Activated CD4-positive, alpha-beta T cell treated with anti-CD3 and anti-CD28 coated beads, Interleukin-2, amount 50 U/mL, for 24 hours (primary cell): ENCODE data around the gene CHTF8.

ENCODE experiments used
- DNase-seq, 2 donors: peaks; one replicate each; pipeline ENCODE4 v3.0.0-alpha.2; 2020; ENCODE audit warnings: low read depth in 1 of 2, low spot score in 1 of 2

The CHTF8 gene

DNA sequence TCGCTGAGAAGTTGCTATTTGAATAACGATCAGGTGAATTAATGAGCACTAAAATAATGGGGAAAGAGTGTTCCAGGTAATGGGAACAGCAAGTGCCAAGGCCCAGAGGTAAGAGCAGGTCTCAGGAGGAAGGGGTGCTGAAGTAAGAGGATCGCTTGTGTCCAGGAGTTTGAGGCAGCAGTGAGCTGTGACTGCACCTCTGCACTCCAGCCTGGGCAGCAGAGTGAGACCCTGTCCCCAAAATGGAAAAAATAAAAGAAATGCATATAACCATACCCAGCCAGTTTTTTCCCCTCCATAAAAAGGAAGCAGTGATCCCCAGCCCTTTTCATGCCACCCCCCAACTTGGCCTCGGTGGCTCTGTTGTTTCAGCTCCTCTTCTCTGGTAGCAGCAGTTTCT, 43.7 kb downstream of the CHTF8 start:
- no peak for DNase-seq

DNA sequence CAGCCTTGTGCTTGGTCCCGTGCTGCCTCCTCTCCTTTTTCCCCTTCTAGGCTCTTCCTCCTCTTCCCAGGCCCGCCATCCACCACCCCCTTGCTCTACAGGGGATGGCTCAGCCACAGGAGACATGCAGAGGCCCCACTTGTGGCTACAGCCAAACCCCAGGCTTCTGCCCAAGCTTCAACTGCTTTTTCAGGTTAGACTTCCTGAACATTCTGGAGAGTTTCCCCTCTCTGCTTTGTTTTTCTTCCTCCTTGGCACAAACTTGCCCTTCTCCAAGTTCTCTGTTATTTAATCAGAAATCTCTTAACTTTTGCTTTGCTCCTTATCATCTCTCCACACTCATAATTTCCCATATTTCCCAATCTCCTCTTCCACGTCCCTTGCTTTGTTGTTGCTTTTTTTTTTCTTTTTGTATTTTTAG, 45.2 kb downstream of the CHTF8 start:
- DNase-seq: no peak

DNA sequence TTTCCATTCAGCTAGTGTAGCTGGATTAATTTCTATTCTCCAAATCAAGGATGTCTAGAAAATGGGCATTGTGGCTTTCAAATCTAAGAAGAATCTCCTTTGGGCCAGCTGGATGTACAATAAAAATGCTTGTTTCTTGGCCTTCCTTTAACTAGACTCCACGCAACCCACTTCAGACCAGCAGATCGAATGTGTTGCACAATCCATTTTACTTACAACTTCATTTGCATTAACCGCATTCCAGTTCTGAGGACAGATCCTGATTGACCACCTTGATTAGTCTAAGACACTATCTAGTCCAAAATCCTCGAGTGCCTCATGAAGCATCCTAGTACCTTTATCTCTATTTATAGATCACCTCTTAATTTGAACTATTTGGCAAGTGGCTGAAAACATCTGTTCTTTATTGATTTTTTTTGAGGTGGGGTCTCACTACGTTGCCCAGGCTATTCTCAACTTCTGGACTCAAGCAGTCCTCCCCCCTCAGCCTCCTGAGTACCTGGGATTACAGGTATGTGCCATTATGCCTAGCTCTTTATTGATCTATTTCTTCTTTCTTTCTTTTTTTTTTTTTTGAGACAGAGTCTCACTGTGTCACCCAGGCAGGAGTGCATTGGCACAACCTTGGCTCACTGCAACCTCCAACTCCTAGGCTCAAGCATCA, 47.2 kb downstream of the CHTF8 start:
- DNase-seq: no peak

DNA sequence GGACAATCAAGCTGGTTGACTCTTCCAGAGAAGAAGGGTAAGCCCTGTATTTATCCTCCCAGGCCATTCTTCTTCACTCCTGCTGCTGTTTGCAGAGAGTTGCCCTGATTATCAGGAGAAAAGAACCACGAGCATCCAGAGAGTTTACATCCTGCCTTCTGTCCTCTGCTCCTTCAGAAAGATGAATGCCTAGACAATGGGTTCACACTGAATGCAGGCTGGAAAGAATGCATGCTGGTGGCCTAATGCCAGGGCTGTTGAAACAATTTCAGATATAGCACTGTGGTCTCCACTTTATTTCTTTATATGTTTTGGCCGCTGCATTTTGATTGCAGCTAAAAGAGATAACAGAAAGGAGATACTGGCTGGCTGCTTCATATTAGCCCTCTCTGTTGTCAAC, 48.1 kb downstream of the CHTF8 start:
- DNase-seq: no peak

DNA sequence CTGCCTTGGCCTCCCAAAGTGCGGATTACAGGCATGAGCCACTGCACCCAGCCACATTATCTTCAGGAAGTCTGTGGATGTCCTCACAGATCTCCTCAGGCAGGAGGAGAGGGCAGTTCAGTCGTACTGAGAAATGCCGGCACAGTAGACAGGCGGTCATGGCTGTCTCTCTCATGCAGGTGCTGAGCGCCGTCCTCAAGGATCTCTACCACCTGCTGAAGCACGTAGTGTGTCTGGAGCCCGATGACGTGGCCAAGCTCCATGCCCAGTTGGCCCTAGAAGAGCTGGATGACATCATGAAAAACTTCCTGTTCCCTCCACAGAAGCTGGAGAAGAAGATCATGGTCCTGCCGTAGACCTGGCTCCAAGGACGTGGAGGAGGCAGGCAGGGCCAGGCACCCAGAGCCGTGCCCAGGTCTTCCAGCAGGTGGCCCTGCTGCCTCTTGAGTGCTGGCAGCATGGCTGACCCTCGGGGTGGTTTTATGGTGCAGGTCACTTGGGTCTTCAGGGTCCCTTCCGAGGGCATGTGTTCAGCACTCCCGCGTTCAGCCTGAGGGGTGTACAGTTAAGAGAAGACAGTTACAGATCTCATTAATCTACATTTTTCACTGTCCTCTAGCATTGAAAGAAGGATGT, 49.0 kb downstream of the CHTF8 start:
- no peak for DNase-seq

DNA sequence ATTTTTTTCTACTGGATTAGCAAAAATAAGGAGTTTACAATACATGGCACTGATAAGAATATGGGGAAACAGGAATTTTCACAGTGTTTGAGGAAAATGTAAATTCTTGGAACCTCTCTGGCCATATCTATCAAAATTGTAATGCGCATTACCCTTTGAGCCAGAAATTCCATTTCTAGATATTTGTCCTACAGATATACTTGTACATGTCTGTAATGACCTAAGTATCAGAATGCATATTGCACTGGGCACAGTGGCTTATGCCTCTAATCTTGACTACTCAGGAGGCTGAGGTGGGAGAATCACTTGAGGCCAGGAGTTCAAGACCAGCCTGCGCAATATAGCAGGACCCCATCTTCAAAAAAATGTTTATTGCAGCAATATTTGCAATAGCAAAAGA, 52.7 kb downstream of the CHTF8 start:
- DNase-seq: no peak

DNA sequence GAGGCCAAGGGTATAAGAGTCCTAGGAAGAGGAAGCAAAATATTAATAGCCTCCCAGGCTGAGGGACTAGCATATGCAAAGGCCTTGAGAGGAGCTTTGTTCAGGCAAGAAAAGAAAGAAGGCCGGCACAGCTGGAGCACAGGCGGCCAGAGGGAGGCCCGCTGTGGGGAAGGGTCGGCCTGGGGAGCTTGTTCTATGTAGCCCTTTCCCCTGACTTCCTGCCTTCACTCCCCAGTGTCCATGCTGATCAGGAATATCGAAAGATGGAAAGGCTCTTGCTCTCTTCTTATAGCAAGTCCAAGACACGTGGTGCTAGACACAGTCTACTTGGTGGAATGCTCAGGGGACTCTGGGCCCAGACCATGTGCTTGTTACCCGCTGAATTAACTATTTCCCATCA, 54.3 kb downstream of the CHTF8 start:
- DNase-seq: no peak

DNA sequence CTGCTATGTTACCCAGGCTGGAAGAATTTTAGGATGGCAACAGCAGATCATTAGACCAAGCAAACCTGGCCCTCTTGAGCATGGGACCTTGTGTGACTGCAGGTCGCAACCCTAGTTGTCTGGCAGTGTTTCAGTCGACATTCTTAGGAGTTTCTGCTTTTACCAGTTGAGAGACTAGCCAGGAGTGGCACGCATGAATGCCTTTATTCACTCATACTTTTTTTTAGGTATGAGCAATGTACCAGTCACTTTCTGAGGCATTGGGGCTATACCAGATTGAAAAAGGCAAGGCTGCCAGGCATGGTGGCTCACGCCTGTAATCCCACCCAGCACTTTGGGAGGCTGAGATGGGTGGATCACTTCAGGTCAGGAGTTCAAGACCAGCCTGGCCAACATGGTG, 55.1 kb downstream of the CHTF8 start:
- DNase-seq: no peak

DNA sequence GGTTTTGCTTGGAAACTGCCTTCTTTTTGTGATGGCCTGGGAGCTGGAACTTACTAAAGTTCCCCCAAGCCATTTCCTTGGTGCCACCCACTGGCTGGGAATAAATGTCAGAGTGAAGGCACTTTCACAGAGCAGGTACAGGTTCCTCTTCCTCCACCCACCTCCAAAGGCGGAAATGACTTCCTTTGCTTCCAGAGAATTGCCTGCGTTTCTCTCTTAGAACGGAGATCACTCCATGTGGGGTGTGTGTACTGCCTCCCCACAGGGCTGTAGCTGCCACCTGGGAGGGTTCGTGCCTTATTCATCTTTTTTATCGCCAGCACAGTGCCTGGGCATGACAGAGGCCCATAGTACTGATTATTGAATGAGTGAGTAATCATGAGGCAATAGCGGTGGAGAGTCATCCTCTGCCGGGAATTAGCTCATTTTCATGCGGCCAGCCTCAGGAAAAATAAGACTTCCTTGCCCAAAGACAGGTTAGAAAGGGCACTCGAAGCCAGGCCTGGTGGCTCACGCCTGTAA, 59.1 kb downstream of the CHTF8 start:
- no peak for DNase-seq

DNA sequence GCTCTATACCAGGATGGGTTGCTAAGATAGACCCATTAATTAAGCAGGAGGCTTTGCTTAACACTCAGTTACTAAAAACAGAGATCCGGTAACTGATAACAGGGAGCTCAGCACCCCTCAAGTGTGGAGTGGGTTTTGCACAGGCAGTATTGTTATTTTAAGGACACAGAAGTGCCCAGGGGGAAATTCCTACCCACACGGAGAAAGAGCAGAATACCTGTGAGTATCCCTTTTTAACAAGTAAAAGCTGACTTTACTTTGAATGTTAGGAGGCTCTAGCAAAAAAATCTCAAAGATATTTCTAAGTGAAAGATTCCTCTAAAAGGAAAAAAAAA, 59.8 kb downstream of the CHTF8 start:
- DNase-seq: no peak

DNA sequence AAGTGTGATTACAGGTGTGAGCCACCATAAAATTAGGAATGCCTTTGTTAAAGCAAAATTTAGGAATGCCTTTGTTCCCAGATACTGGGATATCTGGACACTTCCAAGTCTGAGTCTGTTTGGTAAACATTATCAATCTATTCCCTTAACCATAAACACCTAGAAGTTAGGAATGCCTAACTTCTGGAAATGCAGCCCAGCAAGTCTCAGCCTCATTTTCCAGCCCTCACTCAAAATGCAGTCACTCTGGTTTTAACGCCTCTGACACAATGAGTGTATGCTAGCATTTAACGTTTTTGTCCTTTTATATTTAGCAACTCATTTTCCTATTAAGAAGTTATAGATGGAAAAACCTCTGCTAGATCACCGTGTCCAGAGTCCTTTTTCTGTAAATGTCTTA, 61.4 kb downstream of the CHTF8 start:
- no peak for DNase-seq

DNA sequence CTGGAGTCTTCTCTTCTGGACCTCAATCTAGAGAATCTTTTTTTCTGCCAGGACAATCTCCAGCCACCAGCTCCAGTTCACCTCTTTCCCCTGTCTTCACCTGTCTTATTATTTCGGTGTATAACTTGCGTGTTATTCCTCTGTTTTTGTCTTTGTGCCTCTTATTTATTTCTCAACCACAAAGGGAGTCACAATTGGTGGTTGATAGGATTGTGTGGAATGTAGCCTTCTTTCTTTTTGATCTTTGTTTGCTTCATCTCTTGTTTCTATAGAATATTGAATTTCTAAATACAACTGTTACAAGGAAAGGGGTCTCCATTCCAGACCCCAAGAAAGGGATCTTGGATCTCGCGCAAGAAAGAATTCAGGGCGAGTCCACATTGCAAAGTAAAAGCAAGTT, 62.9 kb downstream of the CHTF8 start:
- no peak for DNase-seq
